ENCODE data around the gene VEZT. TPM values are rescaled to one million over a fixed set of nuclear protein-coding genes. Genes with fewer than 3 reads are reported as not detected.

Gene VEZT
- total and polyA plus RNA-seq, 9 of the 15 experiments (the other 6 are each of a cell fraction or from before 2014, with no cell fraction given) = 16.1 to 61.5 (median 32.6) TPM

DNA sequence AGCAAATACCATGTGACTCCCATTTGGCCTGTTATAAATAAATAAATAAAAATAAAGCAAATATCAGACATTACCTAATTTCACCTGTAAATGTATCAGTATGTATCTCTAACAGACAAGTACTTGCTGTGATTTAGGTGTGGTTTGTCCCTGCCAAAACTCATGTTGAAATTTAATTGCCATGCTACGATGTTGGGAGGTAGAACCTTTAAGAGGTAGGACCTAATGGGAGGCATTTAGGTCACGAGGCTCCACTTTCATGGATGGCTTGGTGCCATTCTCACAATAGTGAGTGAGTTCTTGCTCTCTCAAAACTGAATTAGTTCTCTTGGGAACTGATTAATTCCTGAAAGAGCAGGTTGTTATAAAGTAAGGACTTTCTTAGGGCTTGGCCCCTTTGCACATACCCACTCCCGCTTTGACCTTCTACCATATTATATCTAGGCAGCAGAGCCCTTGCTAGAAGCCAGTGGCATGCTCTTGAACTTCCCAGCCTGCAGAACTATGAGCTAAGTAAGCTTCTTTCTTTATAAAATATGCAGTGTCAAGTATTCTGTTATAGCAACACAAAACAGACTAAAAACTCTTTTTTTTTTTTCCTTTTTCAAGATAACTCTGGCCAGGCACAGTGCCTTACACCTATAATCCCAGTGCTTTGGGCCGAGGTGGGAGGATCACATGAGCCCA is 26.0 kb downstream of the VEZT start:
- POLR2A ChIA-PET = interaction anchor here (0.6 kb wide), 1 partner anchor 178 kb away, joined by 4 read pairs; no protein-coding TSS in a partner anchor

More for the DNA sequence above, 26.0 kb downstream of the VEZT start:
- Histone ChIP-seq H3K4me2 (ENCODE audit: insufficient read depth, low read length) (no peak overlapping the region), H3K36me3 (ENCODE audit: control insufficient read depth, insufficient read depth, low read length) (peaks cover 17% of the 10 kb centered on the region), H3K27ac (ENCODE audit: extremely low read depth, low read depth, low read length) (peak overlapping the region; percentile 32; the same call in 1 of the 3 replicates), H3K9me1 (ENCODE audit: control insufficient read depth, insufficient read depth, low read length) (no peaks in the 10 kb centered on the region), H3K4me3 (no peak overlapping the region), H2AFZ (ENCODE audit: low read depth, low read length) (no peak overlapping the region), H4K20me1 (replicated peaks; ENCODE audit: control insufficient read depth, insufficient read depth, low read length) (no peaks in the 10 kb centered on the region), H3K4me1 (replicated peaks in 1 of 2; ENCODE audit: control insufficient read depth in 2 of 2, insufficient read depth in 2 of 2, low read length in 2 of 2) (peaks cover 3 to 5% of the 10 kb centered on the region in 2 experiments; a peak in 3 of 5 replicates), H3K9me3 (replicated peaks; ENCODE audit: control insufficient read depth, insufficient read depth, low read depth, low read length) (no peaks in the 10 kb centered on the region), H3K27me3 (ENCODE audit: control insufficient read depth in 2 of 2, insufficient read depth in 2 of 2, low read length in 2 of 2) (no peaks in the 10 kb centered on the region), H3K9ac (ENCODE audit: insufficient read depth in 1 of 2, low read depth in 2 of 2, low read length in 2 of 2) (no peak overlapping the region), H3K79me2 (ENCODE audit: control insufficient read depth, insufficient read depth, low read length) (peaks cover 40% of the 10 kb centered on the region)
- no peak for DNase-seq (ENCODE audit: extremely low read depth in 1 of 4, low spot score in 3 of 4)
- BruUV-seq (replicated peaks) = no TSS peak
- no peak for TF ChIP-seq RBM17 (IDR thresholded peaks at IDR 0.05; ENCODE audit: borderline replicate concordance, low read depth, low read length)
- TF ChIP-seq JUND (IDR thresholded peaks at IDR 0.05; ENCODE audit: borderline replicate concordance, low read depth, low read length) = no peak
- TF ChIP-seq JUND (tag; IDR thresholded peaks at IDR 0.05; ENCODE audit: borderline replicate concordance, low read depth, low read length) = no peak
- TF ChIP-seq ZNF655 (CRISPR knock-in tag; IDR thresholded peaks at IDR 0.05) = no peak
- TF ChIP-seq, protein P1, sequence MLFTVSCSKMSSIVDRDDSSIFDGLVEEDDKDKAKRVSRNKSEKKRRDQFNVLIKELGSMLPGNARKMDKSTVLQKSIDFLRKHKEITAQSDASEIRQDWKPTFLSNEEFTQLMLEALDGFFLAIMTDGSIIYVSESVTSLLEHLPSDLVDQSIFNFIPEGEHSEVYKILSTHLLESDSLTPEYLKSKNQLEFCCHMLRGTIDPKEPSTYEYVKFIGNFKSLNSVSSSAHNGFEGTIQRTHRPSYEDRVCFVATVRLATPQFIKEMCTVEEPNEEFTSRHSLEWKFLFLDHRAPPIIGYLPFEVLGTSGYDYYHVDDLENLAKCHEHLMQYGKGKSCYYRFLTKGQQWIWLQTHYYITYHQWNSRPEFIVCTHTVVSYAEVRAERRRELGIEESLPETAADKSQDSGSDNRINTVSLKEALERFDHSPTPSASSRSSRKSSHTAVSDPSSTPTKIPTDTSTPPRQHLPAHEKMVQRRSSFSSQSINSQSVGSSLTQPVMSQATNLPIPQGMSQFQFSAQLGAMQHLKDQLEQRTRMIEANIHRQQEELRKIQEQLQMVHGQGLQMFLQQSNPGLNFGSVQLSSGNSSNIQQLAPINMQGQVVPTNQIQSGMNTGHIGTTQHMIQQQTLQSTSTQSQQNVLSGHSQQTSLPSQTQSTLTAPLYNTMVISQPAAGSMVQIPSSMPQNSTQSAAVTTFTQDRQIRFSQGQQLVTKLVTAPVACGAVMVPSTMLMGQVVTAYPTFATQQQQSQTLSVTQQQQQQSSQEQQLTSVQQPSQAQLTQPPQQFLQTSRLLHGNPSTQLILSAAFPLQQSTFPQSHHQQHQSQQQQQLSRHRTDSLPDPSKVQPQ (CRISPR knock-in tag; IDR thresholded peaks at IDR 0.05; ENCODE audit: borderline replicate concordance) = no peak
- CTCF ChIA-PET (ENCODE audit: low intra/inter-chr PET ratio) = no interaction called here
- no peak for FAIRE-seq
- no peak for ATAC-seq
- intact Hi-C loops (cut with micrococcal nuclease) = no loop called here
- in situ Hi-C loops (cut with MboI) = no loop called here
- 84% methylated on average over 4 of the region's 4 CpGs for WGBS (ENCODE audit: insufficient coverage, low coverage, missing lambda C conversion rate)

Data from K562 (cell line).